GM19025 (cell line): ENCODE results near the gene SPATA19.
"Not testable (repeated sequence)": the region's sequence is repeated elsewhere in the genome, so short reads cannot be mapped to it uniquely, and the experiment has no call there.

Source experiments
- ATAC-seq: cut with Tn5 transposase; IDR thresholded peaks from one replicate; pipeline ENCODE4 v1.9.1; 2021; ENCODE audit warnings: mild to moderate bottlenecking, low read depth, moderate library complexity; ENCODE audit not compliant: unreplicated experiment

SPATA19 gene

GRCh38 chr11:133845413-133845812, at the start of gene SPATA19:
Gene SPATA19, minus strand, starts transcription at chr11:133845513. Its CDS starts 67 bp downstream, at chr11:133845446.
- ATAC-seq, result no peak

GRCh38 chr11:133895061-133895479, 49.8 kb upstream of the SPATA19 start:
- no peak for ATAC-seq

DNA sequence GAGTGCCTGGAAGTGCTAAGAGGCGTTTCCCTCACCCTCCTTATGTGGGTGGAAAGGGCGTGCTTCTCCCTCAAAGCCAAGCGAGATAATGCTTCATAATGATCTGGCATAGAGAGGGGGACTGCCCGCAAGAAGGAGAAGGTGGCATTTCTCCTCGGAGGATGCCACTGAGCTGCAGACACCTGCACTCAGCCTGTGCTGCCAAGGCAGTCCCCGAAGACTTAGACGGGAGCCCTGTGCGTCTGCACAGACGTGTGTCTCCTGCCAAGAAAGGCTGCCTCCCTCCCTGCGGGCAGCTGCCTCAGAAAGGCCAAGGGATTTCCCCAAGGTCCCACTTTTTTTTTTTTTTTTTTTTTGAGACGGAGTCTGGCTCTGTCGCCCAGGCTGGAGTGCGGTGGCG, 48.1 kb upstream of the SPATA19 start:
- ATAC-seq, result no peak

DNA sequence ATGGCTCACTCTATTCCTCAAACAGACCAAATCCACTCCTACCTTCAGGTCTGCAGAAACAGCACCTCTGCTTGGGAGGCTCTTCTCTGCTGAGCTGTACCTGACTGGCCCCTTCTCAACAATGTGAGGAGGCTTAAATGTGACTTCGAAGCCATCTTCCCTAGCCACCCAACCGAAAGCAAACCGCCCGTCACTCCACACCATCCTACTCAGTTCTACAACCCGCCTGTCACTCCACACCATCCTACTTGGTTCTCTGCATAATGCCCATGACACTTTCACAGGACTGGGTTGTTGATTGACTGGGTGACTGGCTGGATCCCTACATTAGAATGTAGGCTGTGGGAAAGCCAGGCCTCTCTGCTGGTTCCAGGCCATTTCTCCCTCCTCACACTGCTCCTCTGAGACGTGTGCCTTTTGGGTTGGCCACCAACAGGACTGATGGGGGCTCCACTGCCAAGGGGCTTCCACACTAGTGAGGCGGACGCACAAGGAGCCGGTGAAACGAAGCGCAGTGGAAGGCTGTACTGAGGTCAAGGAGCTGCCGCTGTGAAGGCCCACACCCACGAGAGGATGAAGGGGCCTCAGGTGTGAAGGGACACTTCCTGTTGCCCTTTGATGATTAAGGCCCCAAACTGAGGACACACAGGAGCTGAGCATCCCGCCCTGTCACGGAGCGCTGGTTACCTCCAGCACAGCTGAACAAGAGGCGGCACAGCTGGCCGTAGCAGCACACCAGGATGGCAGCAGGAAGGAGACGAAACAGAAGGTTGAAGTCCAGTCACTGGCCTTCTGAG, 47.5 kb upstream of the SPATA19 start:
- no peak for ATAC-seq

- ATAC-seq, result no peak
These were observed 46.8 kb upstream of the SPATA19 start for GRCh38 chr11:133892126-133892525.

- no peak for ATAC-seq
These were observed 44.6 kb upstream of the SPATA19 start for GRCh38 chr11:133889893-133890292.

GRCh38 chr11:133889188-133889587, 43.9 kb upstream of the SPATA19 start:
- no peak for ATAC-seq

DNA sequence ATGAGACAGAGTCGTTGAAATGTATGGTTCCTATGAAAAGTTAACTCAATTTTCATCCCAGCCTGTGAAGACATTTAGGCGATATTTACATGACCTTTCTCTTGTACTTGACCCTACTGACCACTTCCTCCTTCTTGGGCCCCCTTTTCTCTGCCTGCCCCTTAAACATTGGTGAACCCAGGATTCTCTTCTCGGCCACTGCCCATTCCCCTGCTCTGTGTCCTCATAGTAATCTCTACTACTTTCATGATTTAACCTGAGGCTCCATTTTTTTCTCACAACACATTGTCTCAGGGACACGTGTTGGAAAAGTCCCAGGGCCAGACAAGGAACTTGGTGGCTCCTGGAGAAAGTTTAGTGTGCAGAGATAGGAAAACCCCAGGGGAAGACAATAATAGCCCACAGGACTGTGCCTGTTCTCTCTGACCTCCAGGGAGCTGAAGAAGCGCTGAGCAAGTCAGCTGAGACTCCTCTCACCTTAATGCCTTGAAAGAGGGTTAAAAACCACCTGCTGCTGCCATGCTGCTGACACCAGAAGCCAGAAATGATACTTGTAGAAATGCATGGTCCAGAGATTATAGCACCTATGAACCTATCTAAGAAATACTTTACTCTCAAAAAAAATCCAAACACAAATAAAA, 42.5 kb upstream of the SPATA19 start:
- ATAC-seq, result no peak

GRCh38 chr11:133886029-133886428, 40.7 kb upstream of the SPATA19 start:
- ATAC-seq, result no peak

- ATAC-seq, result no peak
These were observed 26.8 kb upstream of the SPATA19 start for GRCh38 chr11:133872160-133872559.

GRCh38 chr11:133867456-133867855, 22.1 kb upstream of the SPATA19 start:
- ATAC-seq, result no peak

DNA sequence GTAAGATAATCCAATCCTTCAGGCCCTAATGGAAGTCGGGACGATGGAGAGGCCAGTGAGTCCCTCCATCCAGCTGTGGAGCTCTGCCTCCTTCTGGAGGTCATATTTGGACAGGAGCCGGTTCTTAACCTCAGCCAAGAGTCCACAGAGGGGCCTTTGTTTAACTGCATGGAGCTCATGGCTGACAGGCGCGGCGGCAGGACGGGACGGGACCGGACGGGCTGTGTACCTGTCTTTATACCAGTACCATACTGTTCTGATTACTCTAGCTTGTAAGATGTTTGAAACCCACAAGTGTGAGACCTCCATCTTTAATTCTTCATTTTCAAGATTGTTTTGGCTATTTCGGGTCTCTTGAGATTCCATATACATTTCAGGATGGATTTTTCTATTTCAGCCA, 20.2 kb upstream of the SPATA19 start:
- no peak for ATAC-seq

- no peak for ATAC-seq
These were observed 19.4 kb upstream of the SPATA19 start for GRCh38 chr11:133864756-133865155.

GRCh38 chr11:133860151-133860550, 14.8 kb upstream of the SPATA19 start:
- ATAC-seq, result no peak

DNA sequence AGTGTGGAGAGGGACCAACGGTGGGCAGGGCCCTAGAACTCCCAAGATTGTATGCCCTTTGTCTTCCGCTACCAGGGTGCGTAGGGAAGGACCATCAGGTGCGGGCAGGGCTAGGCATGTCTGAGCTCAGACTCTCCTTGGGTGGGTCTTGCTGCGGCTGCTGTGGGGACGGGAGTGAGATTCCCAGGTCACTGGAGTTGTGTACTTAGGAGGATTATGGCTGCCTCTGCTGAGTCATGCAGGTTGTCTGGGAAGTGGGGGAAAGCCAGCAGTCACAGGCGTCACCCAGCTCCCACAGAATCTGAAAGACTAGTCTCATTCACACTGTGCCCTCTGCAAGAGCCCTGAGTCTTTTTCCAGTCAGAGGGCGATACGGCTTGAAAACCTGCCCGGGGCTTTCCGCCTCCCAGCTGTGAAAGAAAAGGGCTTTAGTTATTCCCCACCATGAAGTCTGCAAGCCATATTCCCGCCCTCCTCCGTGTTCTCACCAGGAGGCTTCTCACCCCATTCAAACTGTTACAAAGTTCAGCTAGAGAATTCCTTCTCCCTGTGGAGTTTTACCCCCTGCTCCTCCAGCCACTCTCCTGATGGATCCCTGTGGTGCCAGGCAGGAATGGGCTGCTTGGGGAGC, 9.1 kb upstream of the SPATA19 start:
- not testable (repeated sequence) for ATAC-seq

DNA sequence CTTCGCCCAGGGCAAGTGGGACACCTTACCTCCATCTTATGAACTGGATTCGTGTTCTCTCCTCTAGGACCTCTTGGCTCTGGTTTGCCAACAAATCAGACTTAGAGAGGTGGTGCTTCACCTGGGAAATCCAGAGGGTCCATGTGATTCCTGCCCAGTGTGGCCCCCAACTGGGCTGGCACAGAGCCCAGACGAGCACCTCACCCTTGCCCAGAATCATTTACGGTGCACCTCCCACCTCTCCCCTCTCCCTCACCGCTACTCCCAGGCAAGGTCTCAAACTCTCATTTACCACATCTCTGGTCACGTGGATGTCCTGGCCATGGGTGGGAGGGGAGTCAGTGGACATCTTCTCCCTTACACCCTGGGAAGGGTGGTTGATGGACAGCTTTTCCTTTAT, 1.1 kb downstream of the SPATA19 start:
- no peak for ATAC-seq

- no peak for ATAC-seq
These were observed 1.8 kb downstream of the SPATA19 start for GRCh38 chr11:133843454-133843987.

- ATAC-seq, result no peak
These were observed 2.6 kb downstream of the SPATA19 start for GRCh38 chr11:133842730-133843129.

DNA sequence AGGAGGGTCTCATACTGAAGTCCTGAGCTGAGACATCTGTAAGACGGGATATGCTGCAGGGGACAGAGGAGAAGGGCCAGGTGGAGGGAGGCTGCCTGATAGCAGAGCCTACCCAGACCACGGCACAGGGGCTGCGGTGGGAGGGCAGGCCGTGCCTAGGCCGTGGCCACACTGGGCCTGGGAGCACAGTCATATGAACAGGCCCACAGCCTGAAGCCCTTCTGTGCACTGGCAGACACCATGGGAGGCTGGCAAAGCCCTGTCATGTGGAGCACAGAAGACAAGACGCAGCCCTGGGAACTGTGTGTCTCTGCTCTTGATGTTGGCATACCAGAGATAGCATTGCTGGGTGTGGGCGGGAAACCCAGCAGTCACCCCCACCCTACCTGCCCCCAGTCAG, 3.3 kb downstream of the SPATA19 start:
- no peak for ATAC-seq

- ATAC-seq, result no peak
These were observed 3.9 kb downstream of the SPATA19 start for GRCh38 chr11:133841279-133842043.
